Measurements from ENCODE around the gene CLRN1.

DNA sequence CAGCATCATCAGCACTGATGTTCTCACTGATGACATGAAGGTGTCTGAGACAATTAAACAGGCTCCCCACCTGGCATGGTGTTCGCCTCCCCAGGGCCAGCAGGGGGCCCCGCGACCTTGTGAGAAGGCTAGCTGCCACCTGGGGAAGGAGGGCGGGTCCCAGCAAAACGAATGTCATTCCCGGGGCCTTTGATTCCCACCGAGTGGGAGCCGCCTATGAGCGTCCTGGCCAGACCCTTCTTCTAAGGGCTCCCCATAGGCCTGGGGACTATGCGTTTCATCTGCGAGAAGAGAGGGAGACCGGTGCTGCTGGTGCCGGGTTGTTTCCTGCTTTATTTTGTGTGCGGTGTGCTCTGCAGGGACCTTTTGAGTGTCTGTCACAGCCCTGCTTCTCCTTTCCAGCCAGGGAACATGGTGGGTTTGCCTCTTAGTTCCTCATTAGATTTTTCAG is 46.8 kb downstream of the CLRN1 start:
- TF ChIP-seq CTCF (IDR thresholded peaks at IDR 0.05 in 8 of 11, conservative IDR thresholded peaks at IDR 0.05 in 3 of 11) (peak in 10 of 11 experiments; percentile 16 to 68 (median 47)), POLR2A (IDR thresholded peaks at IDR 0.05) (no peak), POLR2AphosphoS5 (IDR thresholded peaks at IDR 0.05) (peak in 1 of 3 donors; percentile 19)
